Measurements from ENCODE around the gene ATP4A. TPM values are rescaled to one million over a fixed set of nuclear protein-coding genes. Genes with fewer than 3 reads are reported as not detected.

The ATP4A gene
- total and polyA plus RNA-seq, 9 of the 15 experiments (the other 6 are each of a cell fraction or from before 2014, with no cell fraction given), result 0.15 TPM; not detected in 8

GRCh38 chr19:35552534-35553384 is 10.7 kb downstream of the ATP4A start:
- FAIRE-seq (no peak), DNase-seq (ENCODE audit: extremely low read depth in 1 of 4, low spot score in 3 of 4) (no peak), ATAC-seq (no peak)
- Histone ChIP-seq H4K20me1 (replicated peaks; ENCODE audit: control insufficient read depth, insufficient read depth, low read length) (peaks cover 9% of the 10 kb centered on the region), H3K4me1 (replicated peaks in 1 of 2; ENCODE audit: control insufficient read depth in 2 of 2, insufficient read depth in 2 of 2, low read length in 2 of 2) (peaks cover 4 to 40% of the 10 kb centered on the region in 2 experiments; a peak in 3 of 5 replicates), H3K9me1 (ENCODE audit: control insufficient read depth, insufficient read depth, low read length) (peaks cover 6% of the 10 kb centered on the region), H2AFZ (ENCODE audit: low read depth, low read length) (no peak overlapping the region), H3K36me3 (ENCODE audit: control insufficient read depth, insufficient read depth, low read length) (peaks cover 18% of the 10 kb centered on the region; the same call in 2 of the 3 replicates), H3K4me3 (no peak overlapping the region), H3K9me3 (replicated peaks; ENCODE audit: control insufficient read depth, insufficient read depth, low read depth, low read length) (no peaks in the 10 kb centered on the region; the same call in 1 of the 2 replicates), H3K79me2 (ENCODE audit: control insufficient read depth, insufficient read depth, low read length) (no peaks in the 10 kb centered on the region), H3K27me3 (ENCODE audit: control insufficient read depth in 2 of 2, insufficient read depth in 2 of 2, low read length in 2 of 2) (peaks cover 0 to 11% of the 10 kb centered on the region in 2 experiments; a peak in 3 of 5 replicates), H3K4me2 (ENCODE audit: insufficient read depth, low read length) (no peak overlapping the region), H3K27ac (ENCODE audit: extremely low read depth, low read depth, low read length) (no peak overlapping the region), H3K9ac (ENCODE audit: insufficient read depth in 1 of 2, low read depth in 2 of 2, low read length in 2 of 2) (peak overlapping the region in 1 of 2 experiments; percentile 61; a peak in 1 of 4 replicates)
- intact Hi-C loops (cut with micrococcal nuclease) (no loop called here), in situ Hi-C loops (cut with MboI) (no loop called here)
- no peak for TF ChIP-seq SOX6 (IDR thresholded peaks at IDR 0.05)
- peak; percentile 28; the same call in 1 of the 2 replicates for TF ChIP-seq NR2C1 (IDR thresholded peaks at IDR 0.05)
- peak; percentile 39; the same call in 1 of the 2 replicates for TF ChIP-seq NR2C1 (tag; IDR thresholded peaks at IDR 0.05)
- TF ChIP-seq ZNF263 (CRISPR knock-in tag; IDR thresholded peaks at IDR 0.05; ENCODE audit: borderline replicate concordance), result peak; percentile 49; the same call in 1 of the 2 replicates
- no peak for TF ChIP-seq PHF21A (IDR thresholded peaks at IDR 0.05; ENCODE audit: borderline replicate concordance, low read depth)
- TF ChIP-seq RBM25 (IDR thresholded peaks at IDR 0.05; ENCODE audit: low read depth, low read length, severe bottlenecking), result peak; percentile 55
- WGBS (ENCODE audit: insufficient coverage, low coverage, missing lambda C conversion rate), result 33% methylated on average over 10 of the region's 13 CpGs
- ChIA-PET POLR2A (no interaction called here), CTCF (ENCODE audit: low intra/inter-chr PET ratio) (no interaction called here)
- no TSS peak for BruUV-seq (replicated peaks)

Measured in K562 (cell line).